HepG2 (cell line): ENCODE data around the gene RNASE12. TPM values are rescaled to one million over a fixed set of nuclear protein-coding genes. Genes with fewer than 3 reads are reported as not detected.

Source experiments
- BCLAF1 ChIP-seq: fragments of 450-650 bp; IDR thresholded peaks from 2 replicates; pipeline ENCODE4 v1.6.1; 2017; ENCODE audit warnings: mild to moderate bottlenecking
- FOSL2 ChIP-seq: sonication (generic); formaldehyde crosslinking; IDR thresholded peaks from 2 replicates; pipeline ENCODE4 v1.4.0; 2020; ENCODE audit warnings: missing genetic modification reagents
- FOXK1 ChIP-seq: sonication (generic); formaldehyde crosslinking; IDR thresholded peaks from 2 replicates; pipeline ENCODE4 v1.4.0; 2020; ENCODE audit warnings: low read depth, missing genetic modification reagents, borderline replicate concordance
- ISX ChIP-seq: sonication (generic); formaldehyde crosslinking; conservative IDR thresholded peaks from 2 replicates; pipeline ENCODE4 v1.5.0; 2020; ENCODE audit warnings: missing genetic modification reagents
- KAT8 ChIP-seq: IDR thresholded peaks from 2 replicates; pipeline ENCODE4 v1.6.1; 2016; ENCODE audit warnings: missing genetic modification reagents, missing compliant biosample characterization
- MTF1 ChIP-seq: sonication (generic); formaldehyde crosslinking; IDR thresholded peaks from 2 replicates; pipeline ENCODE4 v1.5.0; 2020; ENCODE audit warnings: missing genetic modification reagents
- NFKB2 ChIP-seq: sonication (generic); formaldehyde crosslinking; IDR thresholded peaks from 2 replicates; pipeline ENCODE4 v1.4.0; 2020; ENCODE audit warnings: missing genetic modification reagents, borderline replicate concordance
- POGZ ChIP-seq: sonication (generic); formaldehyde crosslinking; IDR thresholded peaks from 2 replicates; pipeline ENCODE4 v1.4.0; 2020; ENCODE audit warnings: mild to moderate bottlenecking, missing genetic modification reagents
- RBM22 ChIP-seq: fragments of 200-400 bp; formaldehyde crosslinking; optimal IDR thresholded peaks from 2 replicates; pipeline ENCODE3; 2017; ENCODE audit warnings: mild to moderate bottlenecking, low read length, moderate library complexity
- RCOR2 ChIP-seq: IDR thresholded peaks from 2 replicates; pipeline ENCODE4 v1.6.1; 2016; ENCODE audit warnings: missing biosample characterization, missing genetic modification reagents
- REPIN1 ChIP-seq: sonication (generic); formaldehyde crosslinking; IDR thresholded peaks from 2 replicates; pipeline ENCODE4 v1.8.0; 2022; ENCODE audit warnings: missing genetic modification reagents, low read depth, mild to moderate bottlenecking, borderline replicate concordance
- SIN3A ChIP-seq: IDR thresholded peaks from 2 replicates; pipeline ENCODE4 v1.6.1; 2011; ENCODE audit warnings: low read depth, mild to moderate bottlenecking, control low read depth, low read length, borderline replicate concordance
- SMYD3 ChIP-seq: sonication (generic); formaldehyde crosslinking; IDR thresholded peaks from 2 replicates; pipeline ENCODE4 v1.8.1; 2023; ENCODE audit warnings: mild to moderate bottlenecking, missing genetic modification reagents
- SRSF4 ChIP-seq: fragments of 200-400 bp; formaldehyde crosslinking; IDR thresholded peaks from one replicate; pipeline ENCODE4 v1.6.1; 2018; ENCODE audit warnings: mild to moderate bottlenecking, low read depth, low read length, moderate library complexity; ENCODE audit not compliant: poor library complexity, severe bottlenecking
- TBX2 ChIP-seq: sonication (generic); formaldehyde crosslinking; IDR thresholded peaks from 2 replicates; pipeline ENCODE4 v1.5.0; 2020; ENCODE audit warnings: missing genetic modification reagents, mild to moderate bottlenecking, borderline replicate concordance
- TCF12 ChIP-seq, 2 experiments: fragments of 450-650 bp in 1 of 2; sonication (generic) in 1 of 2; formaldehyde crosslinking in 1 of 2; IDR thresholded peaks; 2 replicates each; pipeline versions ENCODE4 v1.6.1 to v1.8.0; 2017 to 2022; ENCODE audit warnings: antibody characterized with exemption in 1 of 2, mild to moderate bottlenecking in 1 of 2, missing genetic modification reagents in 1 of 2, moderate library complexity in 1 of 2
- TEF ChIP-seq: sonication (generic); formaldehyde crosslinking; IDR thresholded peaks from 2 replicates; pipeline ENCODE4 v1.5.0; 2020; ENCODE audit warnings: missing genetic modification reagents
- ZFX ChIP-seq: sonication (generic); formaldehyde crosslinking; IDR thresholded peaks from 2 replicates; pipeline ENCODE4 v1.4.0; 2020; ENCODE audit warnings: mild to moderate bottlenecking, low read depth, missing genetic modification reagents, moderate library complexity
- ZNF326 ChIP-seq: sonication (generic); formaldehyde crosslinking; IDR thresholded peaks from 2 replicates; pipeline ENCODE4 v1.4.0; 2020; ENCODE audit warnings: missing genetic modification reagents, borderline replicate concordance
- ZNF350 ChIP-seq: sonication (generic); formaldehyde crosslinking; IDR thresholded peaks from 2 replicates; pipeline ENCODE4 v1.4.0; 2020; ENCODE audit warnings: mild to moderate bottlenecking, low read depth, missing genetic modification reagents, borderline replicate concordance
- ZNF615 ChIP-seq: sonication (generic); formaldehyde crosslinking; IDR thresholded peaks from 2 replicates; pipeline ENCODE4 v1.5.0; 2020; ENCODE audit warnings: mild to moderate bottlenecking, missing genetic modification reagents, borderline replicate concordance
- ZSCAN29 ChIP-seq: sonication (generic); formaldehyde crosslinking; conservative IDR thresholded peaks from 2 replicates; pipeline ENCODE4 v1.4.0; 2020; ENCODE audit warnings: mild to moderate bottlenecking, missing genetic modification reagents
- polyA plus RNA-seq, 8 experiments: library from polyadenylated mRNA; depleted of rRNA in 3 of 8; stranded (reverse) in 7 of 8; unstranded in 1 of 8; fragments of >200 nt; fragmentation: Illumina TruSeq in 4 of 8; extraction: Trizol in 4 of 8; gene quantifications; 2 replicates each; pipeline versions ENCODE4 v1.2.1 to v1.2.3, GENCODE V29; 2011 to 2016; ENCODE audit warnings: low read depth in 4 of 8, missing spikeins in 1 of 8, mixed read lengths in 1 of 8; ENCODE audit not compliant: insufficient read depth in 1 of 8
- total RNA-seq, 5 experiments: library from RNA; depleted of rRNA; stranded (reverse); fragments of >200 nt; fragmentation: Illumina TruSeq; extraction: Trizol; gene quantifications; 2 replicates each; pipeline ENCODE4 v1.2.3, GENCODE V29; 2016; ENCODE audit warnings: low read depth in 1 of 5
- TF ChIP-seq, protein P1 (sequence below): IDR thresholded peaks from 2 replicates; pipeline ENCODE4 v1.6.1; 2016; ENCODE audit warnings: missing genetic modification reagents, missing compliant biosample characterization
- TF ChIP-seq, protein P2 (sequence below): sonication (generic); formaldehyde crosslinking; IDR thresholded peaks from 2 replicates; pipeline ENCODE4 v1.8.1; 2023; ENCODE audit warnings: mild to moderate bottlenecking, inconsistent platforms, moderate library complexity, missing genetic modification reagents, borderline replicate concordance

Gene RNASE12
- total and polyA plus RNA-seq, 2 of the 13 experiments (the other 11 are each of a cell fraction or from before 2014, with no cell fraction given), result not detected

DNA sequence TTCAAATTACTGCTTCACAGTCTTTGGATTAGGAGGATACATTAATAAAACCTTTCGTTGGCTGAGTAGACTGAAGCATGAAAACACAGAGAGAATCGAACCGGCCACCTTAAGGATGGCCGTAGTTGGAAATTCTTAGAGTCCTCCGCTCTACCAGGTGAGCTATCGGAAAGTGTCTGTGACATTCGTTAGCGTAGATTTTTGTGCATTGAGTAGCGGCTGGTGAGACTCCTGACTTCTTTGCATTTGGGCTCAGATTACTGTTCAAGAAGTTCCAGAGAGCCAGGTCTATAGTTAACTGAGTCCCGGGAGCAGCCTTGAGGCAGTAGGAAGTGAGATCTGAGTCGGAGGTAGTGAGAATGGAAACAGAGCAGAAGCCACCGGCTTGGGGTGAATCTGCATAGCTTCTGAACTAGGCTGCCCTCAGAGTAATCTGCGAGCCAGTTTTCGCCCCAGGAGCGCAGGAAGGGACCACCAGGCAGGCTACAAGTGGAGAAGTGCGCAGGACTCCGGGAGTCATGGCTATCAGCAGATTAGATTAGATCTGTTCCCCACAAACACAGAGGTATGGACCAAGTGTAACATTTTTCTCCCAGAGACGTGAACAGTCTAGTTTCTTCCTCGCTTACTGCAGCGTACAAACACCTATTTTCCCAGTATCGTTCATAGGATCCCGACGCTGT, 39.3 kb upstream of the RNASE12 start (continued):
- 0 out of 2 replicates have a peak, but pooled peaks have one; percentile 27 for TF ChIP-seq FOXK1 (CRISPR knock-in tag)
- TF ChIP-seq SIN3A, result 0 out of 2 replicates have a peak, but pooled peaks have one; percentile 37
- no peak for TF ChIP-seq MTF1
- peak; percentile 20; the same call in 1 of the 2 replicates for TF ChIP-seq FOSL2 (CRISPR knock-in tag)
- no peak for TF ChIP-seq ISX (CRISPR knock-in tag)
- peak; percentile 45; the same call in 1 of the 2 replicates for TF ChIP-seq TBX2 (CRISPR knock-in tag)
- 0 out of 2 replicates have a peak, but pooled peaks have one; percentile 23 for TF ChIP-seq POGZ (CRISPR knock-in tag)
- TF ChIP-seq TCF12 (IDR thresholded peaks at IDR 0.05), result no peak
- TF ChIP-seq TCF12 (CRISPR knock-in tag; IDR thresholded peaks at IDR 0.05), result 0 out of 2 replicates have a peak, but pooled peaks have one; percentile 44
- peak; percentile 62; the same call in 1 of the 2 replicates for TF ChIP-seq ZNF350 (CRISPR knock-in tag)
- TF ChIP-seq BCLAF1, result no peak
- peak; percentile 34; the same call in 1 of the 2 replicates for TF ChIP-seq RCOR2 (CRISPR knock-in tag)
- TF ChIP-seq REPIN1 (CRISPR knock-in tag), result 0 out of 2 replicates have a peak, but pooled peaks have one; percentile 42
- TF ChIP-seq, protein P1, sequence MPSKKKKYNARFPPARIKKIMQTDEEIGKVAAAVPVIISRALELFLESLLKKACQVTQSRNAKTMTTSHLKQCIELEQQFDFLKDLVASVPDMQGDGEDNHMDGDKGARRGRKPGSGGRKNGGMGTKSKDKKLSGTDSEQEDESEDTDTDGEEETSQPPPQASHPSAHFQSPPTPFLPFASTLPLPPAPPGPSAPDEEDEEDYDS (CRISPR knock-in tag), result peak; percentile 59; the same call in 1 of the 2 replicates
- TF ChIP-seq TEF (CRISPR knock-in tag), result no peak
- 0 out of 2 replicates have a peak, but pooled peaks have one; percentile 51 for TF ChIP-seq ZNF615 (CRISPR knock-in tag)
- TF ChIP-seq RBM22, result peak; percentile 39
- TF ChIP-seq SMYD3 (CRISPR knock-in tag), result no peak
- TF ChIP-seq ZFX (CRISPR knock-in tag), result no peak; the same call in 1 of the 2 replicates
- 0 out of 2 replicates have a peak, but pooled peaks have one; percentile 63 for TF ChIP-seq NFKB2 (CRISPR knock-in tag)
- peak; percentile 69; the same call in 1 of the 2 replicates for TF ChIP-seq KAT8 (CRISPR knock-in tag)
- no peak for TF ChIP-seq ZNF326 (CRISPR knock-in tag)
- TF ChIP-seq, protein P2, sequence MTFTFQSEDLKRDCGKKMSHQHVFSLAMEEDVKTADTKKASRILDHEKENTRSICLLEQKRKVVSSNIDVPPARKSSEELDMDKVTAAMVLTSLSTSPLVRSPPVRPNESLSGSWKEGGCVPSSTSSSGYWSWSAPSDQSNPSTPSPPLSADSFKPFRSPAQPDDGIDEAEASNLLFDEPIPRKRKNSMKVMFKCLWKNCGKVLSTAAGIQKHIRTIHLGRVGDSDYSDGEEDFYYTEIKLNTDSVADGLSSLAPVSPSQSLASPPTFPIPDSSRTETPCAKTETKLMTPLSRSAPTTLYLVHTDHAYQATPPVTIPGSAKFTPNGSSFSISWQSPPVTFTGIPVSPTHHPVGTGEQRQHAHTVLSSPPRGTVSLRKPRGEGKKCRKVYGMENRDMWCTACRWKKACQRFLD (CRISPR knock-in tag), result no peak
- TF ChIP-seq ZSCAN29 (CRISPR knock-in tag), result peak; percentile 52; the same call in 1 of the 2 replicates
- TF ChIP-seq SRSF4, result no peak
